ENCODE results near the gene GABRA5. TPM values are rescaled to one million over a fixed set of nuclear protein-coding genes. Genes with fewer than 3 reads are reported as not detected.

Gene GABRA5
- total RNA-seq, 1 donor from 2014 or later = not detected

GRCh38 chr15:26872206-26872605 is 5.3 kb downstream of the GABRA5 start:
- H3K4me3 ChIP-seq (ENCODE audit: low read depth, low read length) = no peak overlapping the region
- no peaks in the 10 kb centered on the region for H3K36me3 ChIP-seq (ENCODE audit: control insufficient read depth, insufficient read depth, low read length)
- FAIRE-seq = no peak
- no peak for DNase-seq (ENCODE audit: low read depth)
- TF ChIP-seq CTCF (IDR thresholded peaks at IDR 0.05; ENCODE audit: insufficient read depth, low read length, severe bottlenecking) = no peak
- peaks cover 5% of the 10 kb centered on the region for H3K27me3 ChIP-seq (ENCODE audit: control insufficient read depth, insufficient read depth, low read length)

GRCh38 chr15:26873846-26874245 is 7.0 kb downstream of the GABRA5 start:
- Histone ChIP-seq H3K27me3 (ENCODE audit: control insufficient read depth, insufficient read depth, low read length) (no peaks in the 10 kb centered on the region), H3K4me3 (ENCODE audit: low read depth, low read length) (no peak overlapping the region), H3K36me3 (ENCODE audit: control insufficient read depth, insufficient read depth, low read length) (no peaks in the 10 kb centered on the region)
- DNase-seq (ENCODE audit: low read depth) (peak; percentile 22), FAIRE-seq (no peak)
- no peak for TF ChIP-seq CTCF (IDR thresholded peaks at IDR 0.05; ENCODE audit: insufficient read depth, low read length, severe bottlenecking)

- H3K4me3 ChIP-seq (ENCODE audit: low read depth, low read length) = no peak overlapping the region
- H3K36me3 ChIP-seq (ENCODE audit: control insufficient read depth, insufficient read depth, low read length) = no peaks in the 10 kb centered on the region
- no peak for FAIRE-seq
- no peak for DNase-seq (ENCODE audit: low read depth)
- H3K27me3 ChIP-seq (ENCODE audit: control insufficient read depth, insufficient read depth, low read length) = no peaks in the 10 kb centered on the region
- no peak for TF ChIP-seq CTCF (IDR thresholded peaks at IDR 0.05; ENCODE audit: insufficient read depth, low read length, severe bottlenecking)
Measured at GRCh38 chr15:26874774-26875475, 8.1 kb downstream of the GABRA5 start.

GRCh38 chr15:26875476-26875850 is 8.6 kb downstream of the GABRA5 start:
- FAIRE-seq (no peak), DNase-seq (ENCODE audit: low read depth) (no peak)
- H3K27me3 ChIP-seq (ENCODE audit: control insufficient read depth, insufficient read depth, low read length) = no peaks in the 10 kb centered on the region
- no peak overlapping the region for H3K4me3 ChIP-seq (ENCODE audit: low read depth, low read length)
- no peak for TF ChIP-seq CTCF (IDR thresholded peaks at IDR 0.05; ENCODE audit: insufficient read depth, low read length, severe bottlenecking)
- no peaks in the 10 kb centered on the region for H3K36me3 ChIP-seq (ENCODE audit: control insufficient read depth, insufficient read depth, low read length)

GRCh38 chr15:26877831-26878230 is 11.0 kb downstream of the GABRA5 start:
- FAIRE-seq = no peak
- no peak for DNase-seq (ENCODE audit: low read depth)
- Histone ChIP-seq H3K36me3 (ENCODE audit: control insufficient read depth, insufficient read depth, low read length) (no peaks in the 10 kb centered on the region), H3K27me3 (ENCODE audit: control insufficient read depth, insufficient read depth, low read length) (no peaks in the 10 kb centered on the region), H3K4me3 (ENCODE audit: low read depth, low read length) (no peak overlapping the region)
- TF ChIP-seq CTCF (IDR thresholded peaks at IDR 0.05; ENCODE audit: insufficient read depth, low read length, severe bottlenecking) = no peak

- Histone ChIP-seq H3K36me3 (ENCODE audit: control insufficient read depth, insufficient read depth, low read length) (no peaks in the 10 kb centered on the region), H3K4me3 (ENCODE audit: low read depth, low read length) (no peak overlapping the region), H3K27me3 (ENCODE audit: control insufficient read depth, insufficient read depth, low read length) (no peaks in the 10 kb centered on the region)
- FAIRE-seq (no peak), DNase-seq (ENCODE audit: low read depth) (no peak)
- no peak for TF ChIP-seq CTCF (IDR thresholded peaks at IDR 0.05; ENCODE audit: insufficient read depth, low read length, severe bottlenecking)
Measured at GRCh38 chr15:26879706-26880105, 12.8 kb downstream of the GABRA5 start.

Data from bronchial epithelial cell (primary cell).